Measurements from ENCODE around the gene KNDC1.
"Not testable (repeated sequence)": the region's sequence is repeated elsewhere in the genome, so short reads cannot be mapped to it uniquely, and the experiment has no call there.

Gene KNDC1

DNA sequence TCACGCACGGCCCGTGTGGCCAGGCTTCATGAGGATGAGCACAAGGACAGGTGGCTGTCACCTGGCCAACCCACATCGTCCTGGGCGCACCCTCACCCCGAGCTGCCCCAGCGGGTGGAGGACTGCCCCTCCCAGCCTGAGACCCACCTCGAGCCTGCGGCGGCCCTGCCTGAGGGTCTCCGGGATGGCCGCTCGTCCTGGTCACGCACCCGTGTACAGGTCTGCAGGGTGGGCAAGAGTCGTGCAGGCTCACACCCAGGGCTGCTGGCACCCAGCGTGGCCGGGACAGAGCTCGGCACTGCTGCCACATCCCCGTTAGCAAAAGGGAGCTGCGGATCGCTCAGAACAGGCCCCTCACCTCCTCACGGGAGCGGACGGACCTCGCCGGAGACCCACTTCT is 55.6 kb downstream of the KNDC1 start:
- in situ Hi-C loops (cut with MboI; ENCODE audit: low sequenced_read_pairs): no loop called here

DNA sequence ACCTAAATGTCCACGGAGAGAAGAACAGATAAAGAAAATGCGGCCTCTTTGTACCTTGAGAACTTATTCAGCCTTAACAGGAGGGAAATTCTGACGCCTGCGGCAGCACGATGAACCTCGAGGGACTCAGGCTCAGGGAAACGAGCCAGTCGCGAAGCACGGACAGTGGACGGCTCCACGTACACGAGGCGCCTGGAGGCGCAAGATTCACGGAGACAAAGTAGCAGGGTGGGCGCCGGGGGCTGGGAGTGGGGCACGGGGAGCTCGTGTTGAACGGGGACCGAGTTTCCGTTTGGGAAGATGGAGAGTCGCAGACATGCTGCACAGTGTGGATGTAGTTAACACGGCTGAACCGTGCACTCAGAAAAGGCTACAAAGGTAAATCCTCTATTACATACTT is 56.8 kb downstream of the KNDC1 start:
- in situ Hi-C loops (cut with MboI; ENCODE audit: low sequenced_read_pairs): no loop called here

DNA sequence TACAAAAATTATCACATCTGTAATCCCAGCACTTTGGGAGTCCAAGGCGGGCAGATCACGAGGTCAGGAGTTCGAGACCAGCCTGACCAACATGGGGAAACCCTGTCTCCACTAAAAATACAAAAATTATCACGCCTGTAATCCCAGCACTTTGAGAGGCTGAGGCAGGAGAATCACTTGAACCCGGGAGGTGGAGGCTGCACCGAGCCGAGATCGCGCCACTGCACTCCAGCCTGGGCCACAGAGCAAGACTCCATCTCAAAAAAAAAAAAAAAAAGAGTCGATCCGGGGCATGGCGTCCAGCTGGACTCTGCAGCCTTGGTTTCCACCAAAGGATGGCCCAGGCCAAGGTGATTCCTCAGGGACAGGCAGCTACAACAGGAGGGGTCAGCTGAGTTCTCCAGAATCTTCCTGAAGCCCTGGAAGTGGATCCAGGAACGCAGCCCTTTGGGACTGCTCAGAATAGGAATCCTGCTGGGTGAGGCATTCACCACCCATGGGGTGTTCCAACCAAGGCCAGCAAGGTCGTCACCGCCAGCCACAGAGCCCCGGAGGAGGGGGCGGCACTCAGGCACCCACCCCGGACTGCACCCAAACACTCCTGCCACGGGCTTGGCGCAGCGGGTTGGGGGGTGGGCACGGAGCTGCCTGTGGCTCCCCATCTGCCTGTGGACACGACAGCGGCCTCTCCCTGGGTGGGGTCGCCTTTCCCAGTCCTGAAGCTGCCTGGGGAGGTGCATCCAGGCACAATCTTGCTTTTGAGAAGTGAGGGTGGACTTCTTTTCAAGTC is 58.0 kb downstream of the KNDC1 start:
- in situ Hi-C loops (cut with MboI; ENCODE audit: low sequenced_read_pairs): no loop called here

DNA sequence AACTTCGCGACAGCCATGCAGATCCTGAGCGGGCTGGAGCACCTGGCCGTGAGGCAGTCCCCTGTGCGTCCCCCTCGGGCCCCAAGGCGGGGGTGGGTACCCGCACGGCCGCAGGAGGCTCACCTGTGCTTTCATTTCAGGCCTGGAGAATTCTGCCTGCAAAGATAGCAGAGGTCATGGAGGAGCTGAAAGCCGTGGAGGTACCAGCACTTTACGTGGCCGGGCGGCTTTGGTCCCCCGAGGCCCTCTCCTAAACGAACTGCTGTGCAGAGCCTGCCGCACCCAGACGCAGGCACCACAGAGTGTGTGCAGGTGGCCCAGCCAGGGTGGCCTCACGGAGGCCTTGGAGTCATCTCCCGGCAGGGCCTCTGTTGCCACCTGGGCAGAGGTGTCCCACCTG is 58.9 kb downstream of the KNDC1 start:
- in situ Hi-C loops (cut with MboI; ENCODE audit: low sequenced_read_pairs): no loop called here

DNA sequence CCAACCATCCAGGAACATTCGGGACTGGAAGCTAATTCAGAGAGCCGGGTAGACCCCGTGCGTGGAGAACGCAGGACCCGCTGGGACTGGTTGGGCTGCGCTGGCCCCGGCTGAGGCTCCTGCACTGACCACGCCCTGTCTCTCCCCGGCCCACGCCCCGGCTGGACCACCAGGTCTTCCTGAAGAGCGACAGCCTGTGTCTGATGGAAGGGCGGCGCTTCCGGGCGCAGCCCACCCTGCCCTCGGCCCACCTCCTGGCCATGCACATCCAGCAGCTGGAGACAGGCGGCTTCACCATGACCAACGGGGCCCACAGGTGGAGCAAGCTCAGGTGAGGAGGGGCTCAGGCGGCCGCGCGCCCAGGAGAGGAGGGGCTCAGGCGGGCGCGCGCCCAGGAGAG is 59.8 kb downstream of the KNDC1 start:
- in situ Hi-C loops (cut with MboI; ENCODE audit: low sequenced_read_pairs): no loop called here

DNA sequence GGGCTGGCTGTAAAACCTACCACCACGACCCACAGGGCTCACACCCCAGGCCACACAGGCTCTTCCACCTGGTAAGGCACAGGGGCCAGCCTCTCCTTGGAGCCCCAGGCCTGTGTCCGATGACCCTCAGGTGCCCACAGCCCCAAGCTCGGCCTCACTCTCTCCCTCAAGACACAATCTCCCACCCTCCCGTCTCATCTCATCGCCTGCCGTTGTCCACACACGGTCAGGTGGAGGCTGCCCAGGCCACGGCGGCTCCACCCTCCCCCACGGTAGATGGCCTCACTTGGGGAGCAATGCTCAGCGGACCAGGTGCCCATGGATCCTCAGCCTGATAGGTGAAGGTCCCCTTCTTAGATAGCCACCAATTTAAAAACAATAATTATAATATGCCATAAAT is 61.3 kb downstream of the KNDC1 start:
- in situ Hi-C loops (cut with MboI; ENCODE audit: low sequenced_read_pairs): no loop called here

DNA sequence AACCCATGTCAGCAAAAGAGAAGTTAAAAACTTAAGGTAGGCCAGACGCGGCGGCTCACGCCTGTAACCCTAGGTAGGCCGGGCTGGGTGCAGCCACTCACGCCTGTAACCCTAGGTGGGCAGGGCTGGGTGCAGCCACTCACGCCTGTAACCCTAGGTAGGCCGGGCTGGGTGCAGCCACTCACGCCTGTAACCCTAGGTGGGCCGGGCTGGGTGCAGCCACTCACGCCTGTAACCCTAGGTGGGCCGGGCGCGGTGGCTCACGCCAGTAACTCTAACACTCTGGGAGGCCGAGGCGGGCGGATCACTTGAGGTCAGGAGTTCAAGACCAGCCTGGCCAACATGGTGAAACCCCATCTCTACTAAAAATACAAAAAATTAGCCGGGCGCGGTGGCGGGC is 61.7 kb downstream of the KNDC1 start:
- in situ Hi-C loops (cut with MboI; ENCODE audit: low sequenced_read_pairs): not testable (repeated sequence)

DNA sequence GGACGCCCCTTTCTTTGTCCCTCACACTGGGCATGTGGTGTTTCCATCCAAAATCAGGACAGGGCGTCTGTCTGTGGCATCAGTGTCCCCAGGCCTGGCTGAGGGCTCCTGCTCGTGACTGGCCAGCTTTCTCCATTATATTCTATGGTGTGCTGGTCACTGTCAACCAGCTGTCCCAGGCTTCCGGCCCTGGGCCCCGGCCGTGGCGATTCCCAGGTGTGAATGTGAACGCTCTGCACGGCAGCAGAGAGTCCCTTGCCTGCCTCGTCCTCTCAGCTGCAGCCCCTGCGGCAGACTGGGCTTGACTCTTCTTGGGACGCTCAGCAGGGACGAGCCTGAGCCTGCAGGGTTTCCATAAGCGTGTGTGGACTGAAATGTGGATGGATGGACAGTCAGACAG is 64.1 kb downstream of the KNDC1 start:
- in situ Hi-C loops (cut with MboI; ENCODE audit: low sequenced_read_pairs): no loop called here

DNA sequence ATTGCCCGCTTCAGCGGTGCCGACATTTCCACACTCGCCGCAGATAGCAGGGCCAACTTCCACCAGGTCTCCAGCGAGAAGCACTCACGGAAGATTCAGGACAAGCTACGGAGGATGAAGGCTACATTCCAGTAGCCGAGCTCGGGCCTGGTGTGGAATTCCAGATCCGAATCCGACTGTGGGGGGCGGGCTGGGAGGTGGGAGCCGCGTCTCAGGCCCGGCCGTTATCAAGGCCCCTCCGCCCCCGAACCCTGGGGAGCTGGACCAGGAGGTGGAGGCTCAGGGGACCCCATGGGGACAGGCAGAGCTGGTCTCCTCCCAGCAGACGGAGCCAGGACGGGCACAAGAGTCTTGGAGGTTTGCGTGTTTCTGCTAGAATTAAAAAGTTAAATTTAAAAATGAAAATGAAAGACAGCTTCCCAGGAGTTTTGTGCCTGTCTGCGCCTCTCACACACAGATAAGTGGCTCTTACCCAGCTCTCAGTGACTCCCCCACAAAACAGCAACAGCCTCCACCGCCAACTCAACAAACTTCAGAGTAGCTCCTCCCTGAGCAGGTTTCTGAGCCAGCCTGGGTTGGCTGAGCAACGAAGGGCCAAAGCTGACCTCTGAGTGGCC is 64.8 kb downstream of the KNDC1 start:
- in situ Hi-C loops (cut with MboI; ENCODE audit: low sequenced_read_pairs): no loop called here

DNA sequence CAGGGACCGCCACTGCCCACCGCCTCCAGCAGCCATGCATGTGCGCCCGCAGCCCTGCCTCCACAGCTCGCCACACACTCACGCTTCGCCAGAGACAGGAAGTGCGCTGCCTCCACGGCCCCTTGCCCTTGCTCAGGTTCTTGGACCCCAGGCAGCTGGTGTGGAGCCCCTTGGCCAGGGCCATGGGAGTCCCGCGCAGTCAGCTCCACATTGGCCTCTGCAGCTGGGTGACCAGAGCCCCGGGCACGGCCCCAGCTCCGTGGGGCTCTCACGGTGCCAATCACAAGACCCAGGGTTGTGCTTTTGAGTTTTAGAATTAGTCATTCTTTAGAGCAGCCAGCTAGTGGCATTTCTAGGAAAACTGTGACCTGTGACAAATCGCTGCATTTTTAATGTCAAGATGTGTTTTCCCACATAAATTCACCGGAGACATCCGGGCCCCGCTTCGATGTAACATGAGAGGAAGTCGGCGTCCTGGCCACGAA is 65.7 kb downstream of the KNDC1 start:
- in situ Hi-C loops (cut with MboI; ENCODE audit: low sequenced_read_pairs): no loop called here

DNA sequence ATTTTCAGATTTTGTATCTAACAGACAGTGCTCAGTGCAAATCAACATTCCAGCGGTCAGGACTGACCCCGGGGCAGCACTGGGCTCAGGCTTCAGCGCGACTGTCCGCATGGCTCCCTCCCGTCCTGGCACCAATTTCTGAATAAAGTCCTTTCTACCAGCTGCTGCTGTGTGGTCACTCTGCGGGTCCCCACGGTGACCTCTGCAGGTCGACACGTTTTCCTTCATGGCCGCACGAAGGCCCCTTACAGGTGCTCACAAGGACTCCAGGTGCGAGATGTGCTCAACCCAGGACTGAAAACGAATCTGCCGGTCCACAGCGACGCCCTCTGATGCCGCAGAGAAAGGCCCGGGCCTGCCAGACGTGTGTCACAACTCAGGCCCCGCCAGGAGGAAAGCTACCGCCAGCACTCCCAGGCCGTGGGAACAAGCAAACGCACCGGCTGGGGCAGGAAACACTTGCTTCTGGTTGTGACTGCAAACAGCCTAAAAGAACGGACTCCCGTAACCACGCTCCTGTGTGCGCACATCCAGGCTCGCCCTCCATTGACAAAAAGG is 66.3 kb downstream of the KNDC1 start:
- in situ Hi-C loops (cut with MboI; ENCODE audit: low sequenced_read_pairs): no loop called here

DNA sequence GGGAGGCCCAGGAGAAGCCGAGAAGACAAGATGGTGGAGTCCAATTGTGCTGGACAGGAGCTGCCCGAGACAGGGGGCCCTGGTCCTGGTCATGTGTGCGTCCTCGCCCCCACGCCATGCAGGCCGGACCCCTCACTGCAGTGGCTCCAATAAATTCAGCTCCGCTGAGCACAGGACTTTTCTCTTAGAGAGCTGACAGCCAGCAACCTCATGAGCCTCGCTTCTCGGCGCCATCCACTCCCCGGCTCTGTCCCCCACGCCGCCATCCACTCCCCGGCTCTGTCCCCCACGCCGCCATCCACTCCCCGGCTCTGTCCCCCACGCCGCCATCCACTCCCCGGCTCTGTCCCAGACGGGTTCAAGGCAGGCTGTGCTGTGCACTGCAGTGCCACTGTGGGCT is 67.2 kb downstream of the KNDC1 start:
- in situ Hi-C loops (cut with MboI; ENCODE audit: low sequenced_read_pairs): no loop called here

DNA sequence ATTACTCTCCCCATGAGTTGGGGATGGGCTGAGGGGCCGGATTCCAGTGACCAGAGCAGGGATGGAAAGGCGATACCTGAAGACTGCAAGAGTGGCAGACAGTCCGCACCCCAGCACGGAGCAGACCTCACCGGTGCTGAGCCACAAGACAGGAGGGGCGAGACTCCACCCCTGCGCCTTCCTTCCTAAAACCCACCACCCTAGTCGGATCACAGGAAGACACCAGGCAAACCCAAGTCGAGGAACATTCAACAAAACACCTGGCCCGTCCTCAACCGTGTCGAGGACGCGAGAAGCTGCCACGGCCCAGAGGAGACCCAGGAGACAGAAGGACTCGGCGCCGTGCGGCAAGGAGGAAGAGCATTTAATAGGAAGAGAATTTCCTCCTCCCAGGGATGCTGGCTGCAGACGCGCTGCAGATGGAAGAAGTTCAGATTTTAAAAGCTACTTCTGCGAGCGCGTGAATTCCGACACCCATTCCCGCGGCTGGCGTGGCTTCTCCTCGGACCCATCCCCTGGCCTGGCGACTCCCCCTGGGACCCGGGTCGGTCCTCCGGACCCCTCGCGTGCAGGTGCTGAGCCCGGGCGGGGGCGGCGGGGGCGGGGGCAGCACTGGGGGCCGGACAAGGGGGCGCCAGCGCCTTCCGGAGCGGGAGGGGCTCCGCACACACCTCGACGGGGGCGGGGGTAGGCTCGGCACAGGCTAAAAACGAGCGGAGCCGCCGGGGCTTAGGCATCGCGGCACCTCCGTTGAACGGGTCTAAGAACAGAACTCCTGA is 69.4 kb downstream of the KNDC1 start:
- in situ Hi-C loops (cut with MboI; ENCODE audit: low sequenced_read_pairs): no loop called here

DNA sequence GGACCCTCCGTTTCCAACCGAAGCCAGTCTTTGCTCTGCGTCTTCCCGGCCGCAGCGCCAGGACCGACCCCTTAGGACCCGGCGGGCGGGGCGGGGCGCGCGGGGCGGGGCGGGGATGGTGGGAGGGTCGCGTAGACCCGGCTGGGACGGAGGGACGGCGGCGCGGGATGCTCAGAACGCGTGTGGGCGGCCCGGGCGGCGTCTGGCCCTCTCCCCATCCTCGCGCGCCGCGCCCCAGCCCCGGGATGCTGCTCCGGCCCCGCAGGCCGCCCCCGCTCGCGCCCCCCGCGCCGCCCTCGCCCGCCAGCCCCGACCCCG is 70.0 kb downstream of the KNDC1 start, which contains the start of gene UTF1:
Gene UTF1, plus strand, starts transcription at position 174 of the 318 bp plus-strand sequence. Its CDS starts 72 bp downstream, at position 246.
- in situ Hi-C loops (cut with MboI; ENCODE audit: low sequenced_read_pairs): no loop called here

DNA sequence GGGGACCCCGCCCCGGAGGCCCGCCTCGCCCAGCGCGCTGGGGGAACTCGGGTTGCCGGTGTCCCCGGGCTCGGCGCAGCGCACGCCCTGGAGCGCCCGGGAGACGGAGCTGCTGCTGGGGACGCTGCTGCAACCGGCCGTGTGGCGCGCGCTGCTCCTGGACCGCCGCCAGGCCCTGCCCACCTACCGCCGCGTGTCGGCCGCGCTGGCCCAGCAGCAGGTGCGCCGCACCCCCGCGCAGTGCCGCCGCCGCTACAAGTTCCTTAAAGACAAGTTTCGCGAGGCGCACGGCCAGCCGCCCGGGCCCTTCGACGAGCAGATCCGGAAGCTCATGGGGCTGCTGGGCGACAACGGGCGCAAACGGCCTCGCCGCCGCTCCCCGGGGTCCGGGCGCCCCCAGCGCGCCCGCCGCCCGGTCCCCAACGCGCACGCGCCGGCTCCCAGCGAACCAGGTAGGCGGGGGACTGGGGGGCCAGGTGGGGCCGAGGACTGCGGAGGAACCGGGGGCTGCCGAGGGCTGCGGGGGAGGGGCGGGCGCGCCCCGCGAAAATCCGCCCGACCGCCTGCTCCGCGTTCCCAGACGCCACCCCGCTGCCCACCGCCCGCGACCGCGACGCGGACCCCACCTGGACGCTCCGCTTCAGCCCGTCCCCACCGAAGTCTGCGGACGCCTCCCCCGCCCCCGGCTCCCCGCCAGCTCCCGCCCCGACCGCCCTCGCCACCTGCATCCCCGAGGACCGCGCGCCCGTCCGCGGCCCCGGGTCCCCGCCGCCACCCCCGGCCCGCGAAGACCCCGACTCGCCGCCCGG is 70.6 kb downstream of the KNDC1 start:
- in situ Hi-C loops (cut with MboI; ENCODE audit: low sequenced_read_pairs): no loop called here

DNA sequence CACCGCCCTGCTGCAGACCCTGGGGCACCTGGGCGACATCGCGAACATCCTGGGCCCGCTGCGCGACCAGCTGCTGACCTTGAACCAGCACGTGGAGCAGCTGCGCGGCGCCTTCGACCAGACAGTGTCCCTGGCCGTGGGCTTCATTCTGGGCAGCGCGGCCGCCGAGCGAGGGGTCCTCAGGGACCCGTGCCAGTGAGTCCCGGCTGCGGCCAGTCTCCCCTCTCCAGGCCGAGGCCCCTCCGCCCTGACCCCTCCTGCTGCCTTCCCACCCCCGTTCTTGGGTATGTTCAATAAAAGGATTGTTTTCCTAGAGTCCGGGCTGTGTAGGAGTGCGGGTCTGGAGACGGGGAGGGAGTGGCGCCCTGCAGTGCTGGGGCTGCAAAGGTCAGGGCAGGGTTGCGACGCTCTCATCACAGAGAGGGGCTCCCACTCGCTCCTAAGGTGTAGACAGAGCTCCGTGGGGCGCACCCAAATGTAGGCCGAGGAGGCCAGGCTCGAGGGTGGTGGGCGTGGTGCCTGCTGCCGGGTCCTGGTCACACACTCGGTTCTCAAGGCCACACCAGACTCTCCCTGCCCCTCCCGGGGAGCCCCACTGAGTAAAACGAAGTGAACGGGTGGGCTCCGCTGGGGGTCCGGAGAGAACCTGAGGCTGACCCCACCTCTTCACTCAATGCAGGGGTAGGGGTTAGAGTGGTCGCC is 71.4 kb downstream of the KNDC1 start:
- in situ Hi-C loops (cut with MboI; ENCODE audit: low sequenced_read_pairs): no loop called here

DNA sequence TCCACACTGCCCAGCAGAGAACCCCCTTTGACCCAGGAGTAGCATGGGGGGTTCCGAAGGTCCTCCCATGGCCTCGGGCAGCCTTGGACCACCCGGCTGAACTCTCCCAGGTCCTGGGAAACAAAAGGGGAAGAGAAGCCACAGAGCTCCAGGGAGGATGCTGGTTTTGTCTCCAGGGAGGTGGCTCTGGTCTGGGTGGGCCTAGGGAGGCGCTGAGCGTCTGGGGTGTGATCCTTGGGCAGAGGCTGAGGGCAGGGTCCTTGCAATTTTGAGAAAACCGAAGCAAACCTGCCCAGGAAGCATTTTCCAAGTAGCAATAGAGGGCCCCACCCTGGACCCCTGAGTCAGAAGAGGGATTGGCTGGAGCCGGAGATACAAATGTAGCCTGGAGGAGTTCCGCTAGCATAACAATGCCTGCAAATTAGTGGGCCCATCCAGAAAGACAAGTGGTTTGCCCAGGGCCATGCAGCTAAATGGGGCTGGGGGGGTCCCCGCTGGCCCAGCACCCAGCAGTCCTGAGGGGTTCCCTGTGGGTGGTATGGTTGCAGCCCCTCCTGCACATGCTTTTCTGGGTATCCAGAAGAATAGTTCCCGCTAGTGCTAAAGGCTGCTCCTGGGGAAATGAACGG is 72.0 kb downstream of the KNDC1 start:
- in situ Hi-C loops (cut with MboI; ENCODE audit: low sequenced_read_pairs): no loop called here

DNA sequence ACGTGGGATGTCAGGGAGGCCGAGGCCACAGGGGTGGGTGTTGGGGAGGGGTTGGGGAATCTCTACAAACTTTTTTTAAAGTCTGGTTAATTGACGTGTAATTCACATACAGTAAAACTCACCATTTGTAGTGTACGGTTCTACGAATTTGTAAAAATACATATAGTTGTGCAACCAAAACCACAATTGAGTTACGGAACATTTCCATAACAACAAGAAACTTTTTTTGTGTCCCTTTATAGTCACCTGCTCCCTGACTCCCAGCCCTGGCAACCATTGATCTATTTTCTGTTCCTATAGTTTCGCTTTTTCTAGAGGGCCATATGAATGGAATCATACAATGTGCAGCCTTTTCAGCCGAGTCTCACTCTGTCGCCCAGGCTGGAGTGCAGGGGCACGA is 74.8 kb downstream of the KNDC1 start:
- in situ Hi-C loops (cut with MboI; ENCODE audit: low sequenced_read_pairs): not testable (repeated sequence)

DNA sequence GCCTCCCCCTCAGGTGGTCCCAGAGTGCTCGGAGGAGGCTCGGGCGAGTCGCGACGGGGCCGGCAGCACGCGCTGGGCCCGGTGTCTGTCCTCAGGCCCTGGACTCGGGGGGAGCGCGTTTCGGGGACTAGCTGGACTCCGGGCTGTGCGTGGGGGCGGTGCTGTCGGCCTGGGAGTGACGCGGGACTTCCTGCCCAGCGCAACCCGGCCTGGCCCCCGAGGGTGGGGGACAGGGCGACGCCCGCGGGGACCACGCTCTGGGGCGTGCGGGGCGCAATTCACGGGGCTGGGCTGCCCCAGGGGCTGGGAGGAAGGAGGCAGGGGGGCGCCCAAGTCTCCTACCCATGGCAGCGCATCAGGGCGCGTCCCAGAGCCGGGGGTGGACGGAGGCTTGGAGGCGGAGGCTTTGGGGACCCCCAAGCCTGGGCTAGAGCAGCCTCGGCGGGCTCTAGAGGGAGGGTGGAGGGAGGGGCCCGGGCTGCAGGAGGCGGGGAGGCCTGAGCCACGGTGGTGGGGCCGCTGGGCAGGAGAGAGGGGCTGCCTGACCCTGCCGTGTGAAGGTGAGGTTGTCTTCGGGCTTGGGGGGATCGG is 75.3 kb downstream of the KNDC1 start:
- in situ Hi-C loops (cut with MboI; ENCODE audit: low sequenced_read_pairs): no loop called here
